Caco-2 (cell line): ENCODE results near the gene NLRP3. TPM values are rescaled to one million over a fixed set of nuclear protein-coding genes. Genes with fewer than 3 reads are reported as not detected.
"Not testable (repeated sequence)": the region's sequence is repeated elsewhere in the genome, so short reads cannot be mapped to it uniquely, and the experiment has no call there.

Experiments used
- BruUV-seq: library from RNA; stranded (reverse); fragments of 400-500 nt; replicated peaks from 2 replicates; lab custom pipeline; 2021; lab: Mats Ljungman, UMichigan
- CTCF ChIA-PET: fragments of 300-600 bp; sonication (Branson Sonifier 250); formaldehyde crosslinking; loops from one replicate; lab custom pipeline; 2022; ENCODE audit warnings: antibody characterized with exemption; lab: Charles Lee
- POLR2A ChIA-PET: fragments of 300-600 bp; sonication (Branson Sonifier 250); formaldehyde crosslinking; loops from one replicate; lab custom pipeline; 2022; ENCODE audit warnings: antibody characterized with exemption; lab: Charles Lee
- DNase-seq, 2 experiments: peaks; one replicate each; pipeline versions ENCODE4 v3.0.0 to v3.0.0-alpha.2; 2020 to 2022
- H3K27me3 ChIP-seq: replicated peaks from 2 replicates; pipeline ENCODE4 v1.6.0; 2011; ENCODE audit warnings: low read length; ENCODE audit not compliant: control insufficient read depth, insufficient read depth
- H3K36me3 ChIP-seq: 2 replicates; pipeline ENCODE4 v1.5.1; 2011; ENCODE audit warnings: low read length; ENCODE audit not compliant: control insufficient read depth, insufficient read depth
- H3K4me1 ChIP-seq: fragments of 250-450 bp; sonication (Bioruptor Pico); 2 replicates; pipeline ENCODE4 v1.5.1; 2020; ENCODE audit warnings: mild to moderate bottlenecking
- H3K4me3 ChIP-seq: 2 replicates; pipeline ENCODE4 v1.5.1; 2011; ENCODE audit warnings: low read depth, mild to moderate bottlenecking, control low read depth, low read length
- H3K9me3 ChIP-seq: fragments of 250-450 bp; sonication (Bioruptor Pico); 2 replicates; pipeline ENCODE4 v1.5.1; 2020; ENCODE audit warnings: mild to moderate bottlenecking, moderate library complexity
- H3K27ac Mint-ChIP-seq: one replicate; pipeline ENCODE4 v1.8.0; 2022; ENCODE audit warnings: mixed read lengths; ENCODE audit not compliant: unreplicated experiment
- H3K27me3 Mint-ChIP-seq: one replicate; pipeline ENCODE4 v1.8.0; 2022; ENCODE audit warnings: mixed read lengths; ENCODE audit not compliant: insufficient read depth, unreplicated experiment
- H3K36me3 Mint-ChIP-seq: one replicate; pipeline ENCODE4 v1.8.0; 2022; ENCODE audit warnings: mild to moderate bottlenecking, mixed read lengths; ENCODE audit not compliant: insufficient read depth, unreplicated experiment
- H3K4me1 Mint-ChIP-seq: one replicate; pipeline ENCODE4 v1.8.0; 2022; ENCODE audit warnings: low read depth, mixed read lengths; ENCODE audit not compliant: unreplicated experiment
- H3K4me3 Mint-ChIP-seq: one replicate; pipeline ENCODE4 v1.8.0; 2022; ENCODE audit warnings: mild to moderate bottlenecking, moderate library complexity, mixed read lengths; ENCODE audit not compliant: unreplicated experiment
- H3K9me3 Mint-ChIP-seq: one replicate; pipeline ENCODE4 v1.8.0; 2022; ENCODE audit warnings: mixed read lengths; ENCODE audit not compliant: unreplicated experiment
- intact Hi-C: fragments of 100-400 bp; cut with micrococcal nuclease; formaldehyde crosslinking; loops from one replicate; pipeline ENCODE4 v1.10.0; 2022; ENCODE audit not compliant: unreplicated experiment
- total RNA-seq: library from RNA; stranded (reverse); gene quantifications from 2 replicates; pipeline ENCODE4 v1.2.3, GENCODE V29; 2022
- TF ChIP-seq, protein P1 (sequence below), 2 experiments: fragments of 200-600 bp in 1 of 2; IDR thresholded peaks; 1 replicate in 1 of 2; 2 replicates in 1 of 2; pipeline versions ENCODE4 v1.5.1 to v1.8.0; 2011 to 2022; ENCODE audit warnings: antibody characterized with exemption in 1 of 2, control low read depth in 1 of 2, inconsistent platforms in 1 of 2, low read depth in 1 of 2, low read length in 1 of 2, mild to moderate bottlenecking in 1 of 2, moderate library complexity in 1 of 2; ENCODE audit not compliant: insufficient read depth in 1 of 2, severe bottlenecking in 1 of 2, unreplicated experiment in 1 of 2

Gene NLRP3
- total RNA-seq, 1 experiment from 2014 or later, result not detected

DNA sequence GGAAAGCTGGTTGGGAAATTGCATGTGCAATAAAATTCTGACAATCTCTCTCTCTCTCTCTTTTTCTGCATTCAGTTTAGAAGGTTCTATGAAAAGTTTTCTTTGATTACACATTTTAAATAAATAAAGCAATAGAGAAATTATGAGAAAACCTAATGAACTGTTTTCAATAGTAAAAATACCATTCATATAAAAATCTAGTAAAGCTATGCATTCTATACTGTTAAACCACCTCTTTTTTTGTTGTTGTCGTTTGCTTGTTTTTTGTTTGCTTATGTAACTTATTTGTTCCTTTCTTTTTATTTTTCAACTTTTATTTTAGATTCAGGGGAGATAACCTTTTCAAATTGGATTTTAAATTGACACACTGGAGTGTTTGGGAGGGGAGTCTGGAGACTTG is 56.1 kb downstream of the NLRP3 start:
- H3K4me3 ChIP-seq, result no peak overlapping the region
- no peaks in the 10 kb centered on the region for H3K9me3 Mint-ChIP-seq
- DNase-seq, result no peak
- no peaks in the 10 kb centered on the region for H3K4me1 Mint-ChIP-seq
- TF ChIP-seq, protein P1, sequence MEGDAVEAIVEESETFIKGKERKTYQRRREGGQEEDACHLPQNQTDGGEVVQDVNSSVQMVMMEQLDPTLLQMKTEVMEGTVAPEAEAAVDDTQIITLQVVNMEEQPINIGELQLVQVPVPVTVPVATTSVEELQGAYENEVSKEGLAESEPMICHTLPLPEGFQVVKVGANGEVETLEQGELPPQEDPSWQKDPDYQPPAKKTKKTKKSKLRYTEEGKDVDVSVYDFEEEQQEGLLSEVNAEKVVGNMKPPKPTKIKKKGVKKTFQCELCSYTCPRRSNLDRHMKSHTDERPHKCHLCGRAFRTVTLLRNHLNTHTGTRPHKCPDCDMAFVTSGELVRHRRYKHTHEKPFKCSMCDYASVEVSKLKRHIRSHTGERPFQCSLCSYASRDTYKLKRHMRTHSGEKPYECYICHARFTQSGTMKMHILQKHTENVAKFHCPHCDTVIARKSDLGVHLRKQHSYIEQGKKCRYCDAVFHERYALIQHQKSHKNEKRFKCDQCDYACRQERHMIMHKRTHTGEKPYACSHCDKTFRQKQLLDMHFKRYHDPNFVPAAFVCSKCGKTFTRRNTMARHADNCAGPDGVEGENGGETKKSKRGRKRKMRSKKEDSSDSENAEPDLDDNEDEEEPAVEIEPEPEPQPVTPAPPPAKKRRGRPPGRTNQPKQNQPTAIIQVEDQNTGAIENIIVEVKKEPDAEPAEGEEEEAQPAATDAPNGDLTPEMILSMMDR (IDR thresholded peaks at IDR 0.05; ENCODE audit: insufficient read depth in 1 of 2, low read depth in 1 of 2, low read length in 1 of 2, severe bottlenecking in 1 of 2, unreplicated experiment in 1 of 2), result no peak
- no peaks in the 10 kb centered on the region for H3K36me3 ChIP-seq
- no peak overlapping the region for H3K27ac Mint-ChIP-seq
- no peaks in the 10 kb centered on the region for H3K36me3 Mint-ChIP-seq
- no peak overlapping the region for H3K4me3 Mint-ChIP-seq
- H3K4me1 ChIP-seq, result no peaks in the 10 kb centered on the region
- no TSS peak for BruUV-seq
- POLR2A ChIA-PET, result no interaction called here
- H3K9me3 ChIP-seq, result peaks cover 6% of the 10 kb centered on the region
- H3K27me3 Mint-ChIP-seq, result peaks cover 10% of the 10 kb centered on the region
- H3K27me3 ChIP-seq, result no peaks in the 10 kb centered on the region
- intact Hi-C loops, result no loop called here
- CTCF ChIA-PET, result no interaction called here

DNA sequence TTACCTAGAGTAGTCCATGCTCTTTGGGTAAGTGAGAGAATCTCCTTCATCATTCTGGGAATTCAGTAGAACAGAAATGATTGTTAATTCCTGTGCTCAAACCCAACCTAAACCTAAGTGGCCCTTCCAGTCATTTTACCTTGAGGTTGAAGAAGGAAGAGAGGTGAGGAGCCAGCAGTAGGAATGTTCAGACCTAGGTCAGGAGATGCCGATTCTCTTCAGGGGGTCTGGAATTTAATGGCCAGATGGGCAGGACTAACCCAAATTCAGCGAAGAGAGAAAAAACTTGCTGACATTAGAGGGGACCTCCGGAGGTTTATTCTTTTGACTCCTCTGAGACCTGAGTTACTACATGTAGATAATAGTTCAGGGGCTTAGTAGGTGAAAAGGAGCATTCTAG is 58.4 kb downstream of the NLRP3 start:
- Histone ChIP-seq H3K36me3 (no peaks in the 10 kb centered on the region), H3K4me3 (no peak overlapping the region), H3K27me3 (no peaks in the 10 kb centered on the region), H3K9me3 (peaks cover 6% of the 10 kb centered on the region), H3K4me1 (no peaks in the 10 kb centered on the region)
- Mint-ChIP-seq H3K27me3 (peaks cover 4% of the 10 kb centered on the region), H3K4me1 (no peaks in the 10 kb centered on the region), H3K36me3 (no peaks in the 10 kb centered on the region), H3K4me3 (no peak overlapping the region), H3K9me3 (no peaks in the 10 kb centered on the region), H3K27ac (no peak overlapping the region)
- CTCF ChIA-PET, result no interaction called here
- DNase-seq, result no peak
- TF ChIP-seq, protein P1 (IDR thresholded peaks at IDR 0.05; ENCODE audit: insufficient read depth in 1 of 2, low read depth in 1 of 2, low read length in 1 of 2, severe bottlenecking in 1 of 2, unreplicated experiment in 1 of 2), result no peak
- no TSS peak for BruUV-seq
- POLR2A ChIA-PET, result no interaction called here
- intact Hi-C loops, result loop anchor here (1.0 kb wide), 1 partner anchor 35 kb away; no protein-coding TSS in a partner anchor

DNA sequence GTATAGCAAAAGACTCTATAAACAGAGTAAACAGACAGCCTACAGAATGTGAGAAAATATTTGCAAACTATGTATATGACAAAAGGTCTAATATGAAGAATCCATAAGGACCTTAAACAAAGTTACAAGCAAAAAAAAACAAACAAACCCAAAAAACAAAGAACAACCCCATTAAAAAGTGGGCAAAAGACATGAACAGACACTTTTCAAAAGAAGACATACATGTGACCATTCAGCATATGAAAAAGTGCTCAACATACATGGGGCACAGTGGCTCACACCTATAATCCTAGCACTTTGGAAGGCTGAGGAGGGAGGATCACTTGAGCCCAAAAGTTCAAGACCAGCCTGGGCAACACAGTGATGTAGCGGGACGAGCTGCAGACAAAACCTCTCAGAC is 59.8 kb downstream of the NLRP3 start:
- Histone ChIP-seq H3K9me3 (peaks cover 6% of the 10 kb centered on the region), H3K4me3 (no peak overlapping the region), H3K4me1 (no peaks in the 10 kb centered on the region), H3K36me3 (no peaks in the 10 kb centered on the region), H3K27me3 (no peaks in the 10 kb centered on the region)
- no peaks in the 10 kb centered on the region for H3K9me3 Mint-ChIP-seq
- CTCF ChIA-PET, result no interaction called here
- H3K36me3 Mint-ChIP-seq, result no peaks in the 10 kb centered on the region
- no peak for DNase-seq
- no peaks in the 10 kb centered on the region for H3K4me1 Mint-ChIP-seq
- TF ChIP-seq, protein P1 (IDR thresholded peaks at IDR 0.05; ENCODE audit: insufficient read depth in 1 of 2, low read depth in 1 of 2, low read length in 1 of 2, severe bottlenecking in 1 of 2, unreplicated experiment in 1 of 2), result no peak
- POLR2A ChIA-PET, result no interaction called here
- no TSS peak for BruUV-seq
- intact Hi-C loops, result no loop called here
- no peak overlapping the region for H3K27ac Mint-ChIP-seq
- H3K4me3 Mint-ChIP-seq, result no peak overlapping the region
- peaks cover 7% of the 10 kb centered on the region for H3K27me3 Mint-ChIP-seq

DNA sequence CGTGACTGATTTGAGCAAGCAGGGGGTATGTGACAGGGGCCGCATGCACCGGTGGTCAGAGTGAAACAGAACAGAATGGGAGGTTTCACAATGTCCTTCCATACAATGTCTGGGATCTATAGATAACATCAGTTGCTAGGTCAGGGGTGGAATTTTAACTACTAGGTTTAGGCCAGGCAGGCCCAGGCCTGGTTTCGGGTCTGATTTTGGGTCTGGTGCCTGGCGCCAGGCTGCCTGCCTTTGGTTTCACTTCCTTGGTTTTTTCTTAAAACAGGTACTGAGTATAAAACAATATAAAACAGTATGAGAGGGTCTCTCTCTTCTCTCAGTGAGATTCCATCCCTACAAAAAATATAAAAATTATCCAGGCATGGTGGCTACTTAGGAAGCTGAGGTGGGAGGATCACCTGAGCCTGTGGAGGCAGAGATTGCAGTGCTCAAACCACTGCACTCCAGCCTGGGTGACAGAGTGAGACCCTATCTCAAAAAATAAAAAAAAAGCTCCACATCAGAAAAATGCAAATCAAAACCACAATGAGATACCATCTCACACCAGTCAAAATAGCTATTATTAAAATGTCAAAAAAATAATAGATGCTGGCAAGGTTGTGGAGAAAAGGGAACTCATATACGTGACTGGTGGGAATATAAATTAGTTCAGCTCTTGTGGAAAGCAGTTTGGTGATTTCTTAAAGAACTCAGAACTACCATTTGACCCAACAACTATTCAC is 60.5 kb downstream of the NLRP3 start:
- H3K36me3 ChIP-seq, H3K4me3 Mint-ChIP-seq, H3K27me3 ChIP-seq, BruUV-seq, POLR2A ChIA-PET, H3K9me3 Mint-ChIP-seq, H3K4me1 Mint-ChIP-seq, intact Hi-C loops, H3K27me3 Mint-ChIP-seq, H3K36me3 Mint-ChIP-seq, H3K4me3 ChIP-seq, CTCF ChIA-PET, H3K27ac Mint-ChIP-seq, H3K4me1 ChIP-seq, H3K9me3 ChIP-seq, DNase-seq: not testable (repeated sequence)
